Head of caudate nucleus (tissue), 42 donors: Measurements from ENCODE around the gene CPNE6.

Experiments used
- DNase-seq, 42 donors: peaks; one replicate each; pipeline versions ENCODE4 v3.0.0 to v3.0.0-alpha.2; 2020 to 2021; ENCODE audit warnings: mixed read lengths in 7 of 42
- intact Hi-C: fragments of 100-400 bp; cut with DNase I; formaldehyde crosslinking; loops from one replicate; pipeline ENCODE4 v1.15.0; 2022

Gene CPNE6

GRCh38 chr14:24052656-24053547 lies 18.5 kb upstream of the CPNE6 start:
- intact Hi-C loops = no loop called here
- peak in 5 of 42 donors; percentile 11 to 43 (median 19) for DNase-seq

DNA sequence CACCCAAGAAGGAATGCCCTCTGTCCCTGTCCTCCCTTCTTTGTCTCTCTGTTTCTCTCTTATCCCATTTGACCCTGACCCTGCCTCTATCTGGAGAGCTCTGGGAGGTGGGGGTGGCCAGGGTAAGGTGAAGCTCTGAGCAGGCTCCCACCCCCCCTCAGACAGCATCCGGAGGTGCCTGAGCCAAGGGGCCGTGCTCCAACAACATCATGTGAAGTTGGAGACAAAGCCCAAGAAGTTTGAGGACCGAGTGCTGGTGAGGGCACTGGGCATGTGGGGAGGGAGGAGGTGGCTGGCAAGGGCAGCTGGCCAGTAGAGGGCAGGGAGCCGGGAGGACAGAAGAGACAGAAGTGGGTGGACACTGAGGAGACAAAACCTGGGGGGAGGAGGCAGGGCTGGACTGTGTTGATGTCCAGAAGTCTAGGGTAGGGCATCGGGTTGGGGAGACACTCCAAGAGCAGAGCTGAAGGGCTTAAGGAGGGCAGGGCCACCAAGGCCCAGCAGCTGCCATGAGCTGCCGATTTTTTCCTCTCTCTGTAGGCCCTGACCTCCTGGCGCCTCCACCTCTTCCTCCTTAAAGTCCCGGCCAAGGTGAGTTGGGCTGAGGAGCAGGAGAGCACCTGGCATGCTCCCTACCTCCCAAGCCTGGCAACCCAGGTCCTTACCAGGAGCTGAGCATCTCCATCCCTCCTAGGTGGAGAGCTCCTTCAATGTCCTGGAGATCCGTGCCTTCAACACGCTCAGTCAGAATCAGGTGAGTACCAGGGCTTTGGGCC lies 17.6 kb upstream of the CPNE6 start:
- DNase-seq = peak in 7 of 42 donors; percentile 9 to 40 (median 25)
- intact Hi-C loops = no loop called here

GRCh38 chr14:24054324-24054641 lies 17.1 kb upstream of the CPNE6 start:
- intact Hi-C loops = no loop called here
- peak in 4 of 42 donors; percentile 6 to 31 (median 14) for DNase-seq

DNA sequence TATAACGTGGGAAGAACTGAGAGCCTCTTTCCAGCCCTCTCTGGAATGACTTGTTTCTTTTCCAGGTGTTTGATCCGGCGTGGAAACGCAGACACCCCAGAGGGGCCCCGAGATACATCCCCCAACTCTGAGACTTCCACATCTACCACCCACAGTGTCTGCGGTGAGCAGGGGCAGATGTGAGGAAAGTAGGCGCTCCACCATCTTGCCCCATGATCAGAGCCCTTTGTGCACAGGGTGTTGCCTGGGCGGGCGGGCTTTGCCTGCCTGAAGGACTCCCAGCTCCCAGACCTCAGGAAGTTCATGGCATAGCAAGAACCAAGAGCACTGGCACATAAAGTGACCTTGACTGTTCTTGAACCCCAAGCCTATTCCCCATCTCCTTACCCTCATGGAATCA lies 16.7 kb upstream of the CPNE6 start:
- intact Hi-C loops = loop anchor here (5.0 kb wide), 1 partner anchor 38 kb away; the partner anchor contains the start of gene PCK2

GRCh38 chr14:24055971-24056799 lies 15.2 kb upstream of the CPNE6 start:
- peak in 2 of 42 donors; percentile 2 to 19 for DNase-seq
- intact Hi-C loops = loop anchor here (5.0 kb wide), 1 partner anchor 36 kb away; the partner anchor contains the start of gene PCK2

More for the DNA sequence above, 16.7 kb upstream of the CPNE6 start:
- peak in 3 of 42 donors; percentile 4 to 34 (median 22) for DNase-seq

DNA sequence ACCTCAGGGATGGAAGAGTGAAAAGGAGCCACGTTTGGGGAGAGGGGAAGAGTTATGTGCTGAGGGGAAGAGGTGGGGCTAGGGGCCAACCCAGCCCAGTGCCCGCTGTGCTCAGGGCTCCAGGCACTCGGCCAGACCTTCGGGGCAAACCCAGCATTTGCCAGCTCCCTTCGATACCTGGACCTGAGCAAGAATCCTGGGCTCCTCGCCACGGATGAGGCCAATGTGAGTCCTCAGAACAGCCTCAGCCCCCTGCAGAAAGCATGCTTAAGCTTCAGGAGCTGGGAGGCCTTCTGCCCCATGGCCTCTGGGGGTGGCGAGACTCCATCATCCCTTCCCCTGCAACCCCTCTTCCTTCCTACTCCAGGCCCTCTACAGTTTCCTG lies 14.6 kb upstream of the CPNE6 start:
- DNase-seq = no peak
- intact Hi-C loops = loop anchor here (5.0 kb wide), 1 partner anchor 36 kb away; the partner anchor contains the start of gene PCK2

DNA sequence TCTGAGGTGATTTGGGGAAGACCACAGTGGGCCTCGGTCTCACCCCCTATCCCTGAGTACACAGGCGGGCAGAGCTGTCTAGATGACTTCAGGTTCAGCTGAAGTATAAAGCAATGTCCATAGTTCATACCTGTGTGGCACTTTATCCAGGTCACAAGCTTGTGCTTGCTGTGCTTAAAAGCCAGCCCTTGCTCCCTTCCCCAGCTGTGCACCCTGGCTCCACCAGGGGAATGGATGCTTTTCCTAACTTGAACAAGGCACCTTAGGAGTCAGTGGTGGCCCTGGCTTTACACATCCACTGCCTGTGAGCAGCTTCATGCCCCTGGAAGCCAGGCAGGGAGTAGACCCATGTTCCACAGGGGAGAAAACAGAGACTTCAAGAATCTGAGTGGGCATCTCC lies 14.1 kb upstream of the CPNE6 start:
- DNase-seq = no peak
- intact Hi-C loops = loop anchor here (5.0 kb wide), 1 partner anchor 35 kb away; the partner anchor contains the start of gene PCK2

DNA sequence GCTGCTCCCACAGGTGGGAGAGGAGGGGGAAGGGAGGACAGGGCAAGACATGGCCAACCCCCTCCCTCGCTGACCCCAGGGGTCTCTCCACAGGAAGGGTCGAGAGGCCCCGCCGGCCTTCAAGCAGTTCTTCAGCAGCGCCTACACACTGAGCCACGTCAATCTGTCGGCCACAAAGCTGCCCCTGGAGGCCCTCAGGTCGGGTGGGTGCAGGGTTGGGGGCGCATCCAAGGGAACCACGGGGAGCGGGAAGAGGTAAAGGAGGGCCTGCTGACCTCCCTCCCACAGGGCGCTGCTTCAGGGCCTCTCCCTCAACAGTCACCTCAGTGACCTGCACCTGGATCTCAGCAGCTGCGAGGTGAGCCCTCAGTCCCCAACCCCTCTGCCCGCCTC lies 13.5 kb upstream of the CPNE6 start:
- intact Hi-C loops = loop anchor here (5.0 kb wide), 1 partner anchor 34 kb away; the partner anchor contains the start of gene PCK2
- no peak for DNase-seq

- DNase-seq = peak in 38 of 42 donors; percentile 27 to 93 (median 79)
- intact Hi-C loops = loop anchor here (5.0 kb wide), 1 partner anchor 34 kb away; the partner anchor contains the start of gene PCK2
These were observed 13.0 kb upstream of the CPNE6 start for GRCh38 chr14:24058260-24058950.

DNA sequence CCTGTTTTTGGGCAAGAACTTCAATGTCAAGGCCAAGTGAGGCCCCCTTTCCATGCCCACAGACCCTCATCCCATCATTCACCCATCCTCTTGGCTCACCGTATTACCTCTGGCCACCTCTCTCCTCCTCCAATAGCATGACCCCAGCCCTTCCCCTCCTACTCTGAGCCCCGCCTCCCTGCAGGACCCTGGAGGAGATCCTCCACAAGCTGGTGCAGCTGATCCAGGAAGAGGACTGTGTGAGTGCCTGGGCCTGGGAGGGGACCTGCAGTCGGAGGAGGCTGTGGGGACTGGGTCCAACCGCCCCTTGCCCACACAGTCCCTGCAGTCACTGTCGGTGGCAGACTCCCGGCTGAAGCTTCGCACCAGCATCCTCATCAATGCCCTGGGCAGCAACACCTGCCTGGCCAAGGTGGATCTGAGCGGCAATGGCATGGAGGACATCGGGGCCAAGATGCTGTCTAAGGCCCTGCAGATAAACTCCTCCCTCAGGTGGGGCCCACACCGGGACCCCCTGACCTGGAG lies 12.3 kb upstream of the CPNE6 start:
- no peak for DNase-seq
- intact Hi-C loops = loop anchor here (5.0 kb wide), 1 partner anchor 33 kb away; the partner anchor contains the start of gene PCK2

GRCh38 chr14:24059841-24060388 lies 11.4 kb upstream of the CPNE6 start:
- no peak for DNase-seq
- intact Hi-C loops = loop anchor here (5.0 kb wide), 1 partner anchor 32 kb away; the partner anchor contains the start of gene PCK2

GRCh38 chr14:24060443-24060842 lies 10.9 kb upstream of the CPNE6 start:
- DNase-seq = no peak
- intact Hi-C loops = no loop called here

- intact Hi-C loops = no loop called here
- DNase-seq = no peak
These were observed 10.1 kb upstream of the CPNE6 start for GRCh38 chr14:24060984-24061913.

- intact Hi-C loops = no loop called here
- DNase-seq = no peak
These were observed 9.0 kb upstream of the CPNE6 start for GRCh38 chr14:24062216-24062980.

GRCh38 chr14:24063263-24063836 lies 8.0 kb upstream of the CPNE6 start:
- intact Hi-C loops = no loop called here

More at GRCh38 chr14:24063263-24063836, 8.0 kb upstream of the CPNE6 start:
- DNase-seq = no peak
